Body of pancreas (tissue), 4 donors: ENCODE results near the gene RPH3AL. TPM values are rescaled to one million over a fixed set of nuclear protein-coding genes. Genes with fewer than 3 reads are reported as not detected.

Source experiments
- ATAC-seq: fragments of 150-250 bp; one replicate; pipeline ENCODE4 v1.9.1; 2016
- DNase-seq, 4 donors: peaks; one replicate each; pipeline ENCODE4 v3.0.0-alpha.2; 2019
- H3K27ac ChIP-seq, 4 donors: fragments of 200-600 bp; sonication (generic); 1 replicate in 3 of 4; 2 replicates in 1 of 4; pipeline versions ENCODE4 v1.5.1 to v1.6.1; 2016 to 2019; ENCODE audit warnings: mild to moderate bottlenecking in 1 of 4, mixed read lengths in 1 of 4, moderate library complexity in 1 of 4
- H3K27me3 ChIP-seq, 2 donors: fragments of 200-600 bp; sonication (generic); one replicate each; pipeline ENCODE4 v1.6.0; 2016; ENCODE audit warnings: mild to moderate bottlenecking in 1 of 2
- H3K36me3 ChIP-seq, 2 donors: fragments of 200-600 bp; sonication (generic); replicated peaks in 1 of 2; 2 replicates each; pipeline ENCODE4 v1.5.1; 2016; ENCODE audit warnings: low read depth in 2 of 2; ENCODE audit not compliant: insufficient read depth in 1 of 2
- H3K4me1 ChIP-seq: fragments of 200-600 bp; sonication (generic); one replicate; pipeline ENCODE4 v1.6.0; 2016
- H3K4me3 ChIP-seq, 2 donors: fragments of 200-600 bp; sonication (generic); 1 replicate in 1 of 2; 2 replicates in 1 of 2; pipeline ENCODE4 v1.5.1; 2016 to 2019
- H3K9me3 ChIP-seq, 3 donors: fragments of 200-600 bp; sonication (generic); 1 replicate in 2 of 3; 2 replicates in 1 of 3; pipeline ENCODE4 v1.5.1; 2016
- CTCF ChIP-seq, 7 experiments: fragments of 450-650 bp in 4 of 7; fragments of 200-600 bp in 3 of 7; sonication (generic) in 3 of 7; IDR thresholded peaks; one replicate each; pipeline ENCODE4 v1.5.1; 2016 to 2019; ENCODE audit warnings: antibody characterized with exemption in 7 of 7
- POLR2A ChIP-seq, 3 donors: fragments of 450-650 bp; IDR thresholded peaks; one replicate each; pipeline ENCODE4 v1.6.1; 2016; ENCODE audit warnings: antibody characterized with exemption in 3 of 3, mild to moderate bottlenecking in 2 of 3
- WGBS, 2 donors: methylation state at CpG; one replicate each; pipeline ENCODE4 v1.1.5; 2017; 5-methylcytosine and 5-hydroxymethylcytosine counted together
- intact Hi-C: fragments of 100-400 bp; cut with DNase I; formaldehyde crosslinking; loops from one replicate; pipeline ENCODE4 v1.15.1; 2023
- total RNA-seq, 2 donors: library from RNA; depleted of rRNA; stranded (reverse); fragments of >200 nt; gene quantifications; one replicate each; pipeline ENCODE4 v1.1.0, GENCODE V29; 2016

RPH3AL gene
- total RNA-seq, 2 donors from 2014 or later = 77.1 to 89.5 TPM

- H3K27me3 ChIP-seq = no peaks in the 10 kb centered on the region
- H3K9me3 ChIP-seq = no peaks in the 10 kb centered on the region
- H3K36me3 ChIP-seq = no peaks in the 10 kb centered on the region
- no peak overlapping the region for H3K4me3 ChIP-seq
- peaks cover 30% of the 10 kb centered on the region for H3K4me1 ChIP-seq
- H3K27ac ChIP-seq = no peak overlapping the region
- ATAC-seq (no peak), DNase-seq (no peak)
- 85 to 87% methylated on average over 16 of the region's 16 CpGs for WGBS, 2 donors
- TF ChIP-seq CTCF (IDR thresholded peaks at IDR 0.05) (no peak), POLR2A (IDR thresholded peaks at IDR 0.05) (no peak)
- intact Hi-C loops = no loop called here
Measured at GRCh38 chr17:194828-195602, 157.6 kb downstream of the RPH3AL start.

GRCh38 chr17:193841-194806 lies 158.5 kb downstream of the RPH3AL start:
- peak; percentile 95 for ATAC-seq
- Histone ChIP-seq H3K27ac (peak overlapping the region; percentile 34 to 79 (median 72)), H3K27me3 (no peaks in the 10 kb centered on the region), H3K9me3 (no peaks in the 10 kb centered on the region), H3K4me1 (peaks cover 21% of the 10 kb centered on the region), H3K4me3 (no peak overlapping the region), H3K36me3 (no peaks in the 10 kb centered on the region)
- peak; percentile 83 to 93 (median 90) for DNase-seq
- intact Hi-C loops = no loop called here
- TF ChIP-seq CTCF (IDR thresholded peaks at IDR 0.05) = peak in 3 of 7 experiments; percentile 13 to 21 (median 20)
- peak in 2 of 3 donors; percentile 27 to 33 for TF ChIP-seq POLR2A (IDR thresholded peaks at IDR 0.05)
- WGBS, 2 donors = 42 to 54% methylated on average over 9 to 31 of the region's 31 CpGs

- Histone ChIP-seq H3K4me3 (no peak overlapping the region), H3K36me3 (no peaks in the 10 kb centered on the region), H3K9me3 (no peaks in the 10 kb centered on the region), H3K27ac (peak overlapping the region; percentile 34 to 79 (median 72)), H3K27me3 (no peaks in the 10 kb centered on the region), H3K4me1 (peaks cover 18% of the 10 kb centered on the region)
- ATAC-seq (no peak), DNase-seq (no peak)
- intact Hi-C loops = no loop called here
- WGBS, 2 donors = 89 to 96% methylated on average over 6 to 8 of the region's 8 CpGs
- no peak for TF ChIP-seq POLR2A (IDR thresholded peaks at IDR 0.05)
- no peak for TF ChIP-seq CTCF (IDR thresholded peaks at IDR 0.05)
Measured at GRCh38 chr17:193426-193810, 159.2 kb downstream of the RPH3AL start.

- Histone ChIP-seq H3K27me3 (no peaks in the 10 kb centered on the region), H3K4me1 (peaks cover 18% of the 10 kb centered on the region), H3K4me3 (no peak overlapping the region), H3K27ac (peak overlapping the region in 2 of 4 donors; percentile 65 to 79), H3K9me3 (no peaks in the 10 kb centered on the region), H3K36me3 (no peaks in the 10 kb centered on the region)
- DNase-seq (no peak), ATAC-seq (no peak)
- WGBS, 2 donors = 79 to 91% methylated on average over 9 to 14 of the region's 21 CpGs
- TF ChIP-seq POLR2A (IDR thresholded peaks at IDR 0.05) = no peak
- intact Hi-C loops = no loop called here
Measured at GRCh38 chr17:192666-193425, 159.8 kb downstream of the RPH3AL start.
